Heart right ventricle (tissue), 16 donors: ENCODE data around the gene SND1. TPM values are rescaled to one million over a fixed set of nuclear protein-coding genes. Genes with fewer than 3 reads are reported as not detected.
"Not testable (repeated sequence)": the region's sequence is repeated elsewhere in the genome, so short reads cannot be mapped to it uniquely, and the experiment has no call there.

Experiments used
- ATAC-seq, 8 donors: fragments of 200-7000 bp; cut with Tn5 transposase; one replicate each; pipeline ENCODE4 v1.9.1; 2020; ENCODE audit warnings: mild to moderate bottlenecking in 8 of 8, moderate library complexity in 8 of 8, moderate number of reproducible peaks in 1 of 8
- DNase-seq, 2 donors: peaks; one replicate each; pipeline ENCODE4 v3.0.0-alpha.2; 2020
- H3K27ac ChIP-seq, 10 donors: fragments of 200-600 bp; sonication (generic) in 2 of 10; one replicate each; pipeline versions ENCODE4 v1.5.0 to v1.8.0; 2020 to 2022; ENCODE audit warnings: mild to moderate bottlenecking in 3 of 10
- H3K27me3 ChIP-seq, 7 donors: fragments of 200-600 bp; one replicate each; pipeline ENCODE4 v1.8.0; 2021 to 2022; ENCODE audit warnings: mild to moderate bottlenecking in 2 of 7
- H3K36me3 ChIP-seq, 9 donors: fragments of 200-600 bp; sonication (generic) in 1 of 9; one replicate each; pipeline versions ENCODE4 v1.5.0 to v1.8.0; 2020 to 2022; ENCODE audit warnings: mild to moderate bottlenecking in 2 of 9
- H3K4me1 ChIP-seq, 9 donors: fragments of 200-600 bp; sonication (generic) in 1 of 9; one replicate each; pipeline versions ENCODE4 v1.5.0 to v1.8.0; 2020 to 2022; ENCODE audit warnings: mild to moderate bottlenecking in 4 of 9
- H3K4me3 ChIP-seq, 10 donors: fragments of 200-600 bp; sonication (generic) in 2 of 10; one replicate each; pipeline versions ENCODE4 v1.5.0 to v1.8.0; 2020 to 2022; ENCODE audit warnings: mild to moderate bottlenecking in 7 of 10, moderate library complexity in 2 of 10
- H3K9me3 ChIP-seq, 11 donors: fragments of 200-600 bp in 10 of 11; sonication (generic) in 2 of 11; one replicate each; pipeline versions ENCODE4 v1.5.0 to v1.8.0; 2013 to 2022; ENCODE audit warnings: mild to moderate bottlenecking in 2 of 11, control low read depth in 1 of 11, moderate library complexity in 1 of 11
- CTCF ChIP-seq, 9 donors: fragments of 200-600 bp; sonication (generic) in 2 of 9; IDR thresholded peaks; one replicate each; pipeline versions ENCODE4 v1.5.0 to v1.8.0; 2021 to 2022; ENCODE audit warnings: antibody characterized with exemption in 9 of 9, mild to moderate bottlenecking in 5 of 9, moderate library complexity in 1 of 9
- WGBS, 2 donors: extraction: QIAGEN DNeasy Blood & Tissue Kit; methylation state at CpG; one replicate each; pipeline ENCODE4 v1.1.7; 2013; ENCODE audit warnings: inconsistent platforms in 1 of 2; 5-methylcytosine and 5-hydroxymethylcytosine counted together
- intact Hi-C, 10 donors: fragments of 100-400 bp; cut with DNase I; formaldehyde crosslinking; loops; one replicate each; pipeline versions ENCODE4 v1.11.1 to v1.14.2; 2022
- polyA plus RNA-seq, 2 donors: library from polyadenylated mRNA; stranded (reverse); fragments of 200-250 nt; gene quantifications; one replicate each; pipeline ENCODE4 v1.2.3, GENCODE V29; 2013
- total RNA-seq, 10 donors: library from RNA; stranded (reverse); fragmentation: NEBNext Ultra II Directional in 3 of 10; extraction: Animal tissue kit (Norgen Biotek cat#: 25700) in 3 of 10; gene quantifications; one replicate each; pipeline versions ENCODE4 v1.2.1 to v1.2.4, GENCODE V29; 2021 to 2023
- donor health status: Arrhythmogenic right ventricular cardiomyopathy.
- donor health status: ischemic (EF 13 %, LVEDD 7.1; RV severe dilation, severe dysfunction).
- donor health status: healthy with polysubstance abuse.
- donor health status: DM: no; HTN: yes; CAD: no.
- donor health status: DM: no; HTN: no; CAD: no.
- donor health status: ischemic (EF 25% LVEDD 6.9; RV normal size, moderate dysfunction).
- donor health status: ischemic (EF 25% LVEDD 5.7; RV mildly dilated, moderate dysfunction).
- donor health status: healthy.
- donor health status: DM: yes; HTN: yes; CAD: no.
- donor health status: Ischemic cardiomyopathy.
- donor health status: ischemic (EF 35%, LVEDD 5.7; RV mildly dilated, moderate dysfunction).
- donor health status: nonischemic (EF 11% LVEDD 7.7; RV severe dilation, severe dysfunction).
- donor health status: DM: yes; HTN: yes; CAD: no.
- donor health status: PGD.
- donor health status: ischemic (EF 29% LVEDD 5.4; RV normal size, mild dysfunction).
- donor health status: nonischemic (EF 23%, LVEDD 6.1; RV moderate dilation, normal function).

SND1 gene
- total and polyA plus RNA-seq, 12 donors: 39.9 to 107 (median 80.8) TPM

- DNase-seq: no peak
- H3K4me3 ChIP-seq: no peak overlapping the region
- no peak for ATAC-seq
- H3K9me3 ChIP-seq: no peaks in the 10 kb centered on the region
- no peak overlapping the region for H3K27ac ChIP-seq
- TF ChIP-seq CTCF (IDR thresholded peaks at IDR 0.05): no peak
- WGBS, 2 donors: 91 to 95% methylated on average over 4 to 5 of the region's 5 CpGs
- peaks cover 0 to 24% (median 0%) of the 10 kb centered on the region in 9 donors for H3K36me3 ChIP-seq
- H3K4me1 ChIP-seq: peaks cover 0 to 4% (median 0%) of the 10 kb centered on the region in 9 donors
- H3K27me3 ChIP-seq: no peaks in the 10 kb centered on the region
- intact Hi-C loops: no loop called here
Measured at GRCh38 chr7:127962589-127963361, 310.8 kb downstream of the SND1 start.

DNA sequence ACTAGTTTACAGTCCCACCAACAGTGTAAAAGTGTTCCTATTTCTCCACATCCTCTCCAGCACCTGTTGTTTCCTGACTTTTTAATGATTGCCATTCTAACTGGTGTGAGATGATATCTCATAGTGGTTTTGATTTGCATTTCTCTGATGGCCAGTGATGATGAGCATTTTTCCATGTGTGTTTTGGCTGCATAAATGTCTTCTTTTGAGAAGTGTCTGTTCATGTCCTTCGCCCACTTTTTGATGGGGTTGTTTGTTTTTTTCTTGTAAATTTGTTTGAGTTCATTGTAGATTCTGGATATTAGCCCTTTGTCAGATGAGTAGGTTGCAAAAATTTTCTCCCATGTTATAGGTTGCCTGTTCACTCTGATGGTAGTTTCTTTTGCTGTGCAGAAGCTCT, 311.9 kb downstream of the SND1 start:
- ATAC-seq, intact Hi-C loops: not testable (repeated sequence)

GRCh38 chr7:127967281-127967680, 315.3 kb downstream of the SND1 start:
- TF ChIP-seq CTCF (IDR thresholded peaks at IDR 0.05): no peak
- Histone ChIP-seq H3K27ac (no peak overlapping the region), H3K9me3 (no peaks in the 10 kb centered on the region), H3K36me3 (no peaks in the 10 kb centered on the region), H3K4me3 (no peak overlapping the region), H3K4me1 (peaks cover 0 to 17% (median 9%) of the 10 kb centered on the region in 9 donors), H3K27me3 (no peaks in the 10 kb centered on the region)
- no peak for ATAC-seq
- intact Hi-C loops: no loop called here
- DNase-seq: no peak
- 76 to 87% methylated on average over 2 of the region's 2 CpGs for WGBS, 2 donors

More for the DNA sequence above, 311.9 kb downstream of the SND1 start:
- DNase-seq, H3K27me3 ChIP-seq, H3K27ac ChIP-seq, H3K4me3 ChIP-seq, H3K9me3 ChIP-seq: not testable (repeated sequence)
- WGBS, 2 donors: 85 to 91% methylated on average over 1 of the region's 1 CpG
- Histone ChIP-seq H3K36me3 (peaks cover 0 to 18% (median 0%) of the 10 kb centered on the region in 9 donors), H3K4me1 (peaks cover 0 to 15% (median 8%) of the 10 kb centered on the region in 9 donors)

DNA sequence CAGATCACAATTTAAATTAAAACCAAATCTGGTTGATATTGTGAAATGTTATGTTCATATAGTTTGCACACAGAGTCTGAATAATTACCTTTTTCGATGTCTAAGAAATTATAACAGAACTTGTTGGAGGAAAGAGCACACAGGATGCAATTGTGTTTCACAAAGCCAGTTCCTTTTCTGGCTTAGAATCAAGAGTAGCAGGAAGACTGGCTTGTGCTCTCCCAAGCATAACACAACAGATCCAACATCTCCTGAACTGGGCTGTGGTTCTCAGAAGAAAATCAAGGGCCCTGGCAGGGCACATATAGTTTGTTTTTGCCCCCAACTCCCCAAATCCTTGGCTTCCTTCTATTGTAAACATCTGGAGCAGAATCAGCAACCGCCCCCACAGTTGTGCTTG, 316.6 kb downstream of the SND1 start:
- Histone ChIP-seq H3K4me1 (peaks cover 0 to 17% (median 9%) of the 10 kb centered on the region in 9 donors), H3K4me3 (no peak overlapping the region), H3K9me3 (no peaks in the 10 kb centered on the region), H3K27me3 (no peaks in the 10 kb centered on the region), H3K27ac (peak overlapping the region in 1 of 10 donors; percentile 55), H3K36me3 (no peaks in the 10 kb centered on the region)
- WGBS, 2 donors: 67% methylated on average over 2 of the region's 2 CpGs
- no peak for TF ChIP-seq CTCF (IDR thresholded peaks at IDR 0.05)
- ATAC-seq (peak in 4 of 8 donors; percentile 65 to 82 (median 68)), DNase-seq (no peak)
- intact Hi-C loops: no loop called here

DNA sequence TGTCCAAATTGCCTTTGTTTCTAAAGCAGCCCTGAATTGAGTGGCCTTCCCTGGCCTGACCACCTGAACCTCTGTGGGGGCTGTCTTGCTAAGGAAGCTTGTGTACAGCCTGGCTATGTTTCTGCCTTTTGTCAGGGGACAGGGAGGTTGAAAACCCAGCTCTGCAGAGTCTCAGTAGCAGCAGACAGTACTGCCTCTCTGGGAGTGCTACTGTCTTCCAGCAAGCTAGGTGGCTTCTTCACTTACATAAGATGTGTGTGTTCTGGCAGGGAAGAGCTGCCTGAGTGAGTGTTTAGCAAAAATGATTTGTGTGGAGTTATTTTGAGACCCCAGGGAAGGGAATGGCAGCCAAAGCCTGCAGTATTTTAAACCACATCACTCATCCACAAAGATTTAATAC, 321.8 kb downstream of the SND1 start:
- no peak for ATAC-seq
- intact Hi-C loops: no loop called here

More for the DNA sequence above, 321.8 kb downstream of the SND1 start:
- H3K27me3 ChIP-seq: no peaks in the 10 kb centered on the region
- no peak overlapping the region for H3K4me3 ChIP-seq
- peaks cover 0 to 8% (median 0%) of the 10 kb centered on the region in 11 donors for H3K9me3 ChIP-seq
- no peak for DNase-seq
- peaks cover 0 to 26% (median 0%) of the 10 kb centered on the region in 9 donors for H3K36me3 ChIP-seq
- TF ChIP-seq CTCF (IDR thresholded peaks at IDR 0.05): no peak
- H3K27ac ChIP-seq: no peak overlapping the region
- peaks cover 0 to 13% (median 2%) of the 10 kb centered on the region in 9 donors for H3K4me1 ChIP-seq
